HepG2 (cell line): ENCODE results near the gene CTIF. TPM values are rescaled to one million over a fixed set of nuclear protein-coding genes. Genes with fewer than 3 reads are reported as not detected.

Experiments used
- ATAC-seq: fragments of 200-7000 bp; cut with Tn5 transposase; 3 replicates; pipeline ENCODE4 v1.9.1; 2020; ENCODE audit warnings: mild to moderate bottlenecking, moderate library complexity
- BruUV-seq: library from RNA; stranded (reverse); fragments of 400-500 nt; replicated peaks from 2 replicates; lab custom pipeline; 2021; lab: Mats Ljungman, UMichigan
- CTCF ChIA-PET: fragments of 300-600 bp; formaldehyde crosslinking; extraction: SDS; loops from one replicate; lab custom pipeline; 2021; ENCODE audit warnings: low total read pairs, inconsistent platforms, low intra/inter-chr PET ratio; lab: Yijun Ruan, JAX
- POLR2A ChIA-PET: fragments of 350-600 bp; sonication (Branson Sonifier 250); formaldehyde crosslinking; loops from one replicate; lab custom pipeline; 2020; ENCODE audit warnings: antibody characterized with exemption, inconsistent platforms; lab: Yijun Ruan, JAX
- DNase-seq: peaks from one replicate; pipeline ENCODE4 v3.0.0-alpha.2; 2015; ENCODE audit warnings: low spot score
- FAIRE-seq: peaks from 3 replicates; lab custom pipeline; 2011; peaks lifted over from hg19 to GRCh38; lab: Jason Lieb, UNC
- H2AFZ ChIP-seq: one replicate; pipeline ENCODE4 v1.6.1; 2011; ENCODE audit warnings: low read length, inconsistent platforms
- H3K27ac ChIP-seq: fragments of 300-600 bp; 3 replicates; pipeline ENCODE4 v1.8.0; 2011; ENCODE audit warnings: mixed run types, mild to moderate bottlenecking, mixed read lengths, low read length, inconsistent platforms; ENCODE audit not compliant: insufficient read depth; ENCODE audit errors: extremely low read length
- H3K27me3 ChIP-seq, 2 experiments: fragments of 200-600 bp in 1 of 2; 2 replicates in 1 of 2; 3 replicates in 1 of 2; pipeline versions ENCODE4 v1.6.0 to v1.8.0; 2011; ENCODE audit warnings: low read length in 2 of 2, mild to moderate bottlenecking in 2 of 2, moderate library complexity in 2 of 2, inconsistent platforms in 1 of 2; ENCODE audit not compliant: insufficient read depth in 2 of 2, control insufficient read depth in 1 of 2
- H3K36me3 ChIP-seq, 2 experiments: fragments of 200-600 bp in 1 of 2; replicated peaks in 1 of 2; 2 replicates in 1 of 2; 3 replicates in 1 of 2; pipeline versions ENCODE4 v1.5.1 to v1.8.0; 2011; ENCODE audit warnings: low read length in 2 of 2, inconsistent platforms in 1 of 2; ENCODE audit not compliant: insufficient read depth in 2 of 2, control insufficient read depth in 1 of 2
- H3K4me1 ChIP-seq: 2 replicates; pipeline ENCODE4 v1.5.1; 2012; ENCODE audit warnings: low read length, inconsistent platforms; ENCODE audit not compliant: insufficient read depth
- H3K4me2 ChIP-seq: 2 replicates; pipeline ENCODE4 v1.6.0; 2011; ENCODE audit warnings: low read depth, low read length, inconsistent platforms
- H3K4me3 ChIP-seq, 3 experiments: fragments of 200-600 bp in 1 of 3; sonication (generic), shearing (Covaris generic) in 1 of 3; replicated peaks in 1 of 3; 2 replicates each; pipeline ENCODE4 v1.5.1; 2011 to 2016; ENCODE audit warnings: low read length in 3 of 3, inconsistent platforms in 2 of 3, low read depth in 2 of 3, mild to moderate bottlenecking in 2 of 3, control low read depth in 1 of 3, mixed read lengths in 1 of 3; ENCODE audit not compliant: insufficient read depth in 1 of 3
- H3K79me2 ChIP-seq: one replicate; pipeline ENCODE4 v1.6.1; 2011; ENCODE audit warnings: low read length, inconsistent platforms; ENCODE audit not compliant: insufficient read depth
- H3K9ac ChIP-seq: 2 replicates; pipeline ENCODE4 v1.6.0; 2011; ENCODE audit warnings: mild to moderate bottlenecking, low read depth, low read length, inconsistent platforms; ENCODE audit not compliant: insufficient read depth
- H3K9me3 ChIP-seq: 2 replicates; pipeline ENCODE4 v1.5.1; 2012; ENCODE audit warnings: mild to moderate bottlenecking, low read length
- H4K20me1 ChIP-seq: 2 replicates; pipeline ENCODE4 v1.6.0; 2011; ENCODE audit warnings: inconsistent platforms, mild to moderate bottlenecking, low read length, moderate library complexity; ENCODE audit not compliant: insufficient read depth
- CBX1 ChIP-seq: IDR thresholded peaks from one replicate; pipeline ENCODE4 v1.6.1; 2016; ENCODE audit warnings: antibody characterized with exemption, low read depth
- ZNF564 ChIP-seq: sonication (generic); formaldehyde crosslinking; IDR thresholded peaks from 2 replicates; pipeline ENCODE4 v1.8.1; 2023; ENCODE audit warnings: mild to moderate bottlenecking, missing genetic modification reagents
- WGBS: methylation state at CpG from one replicate; pipeline ENCODE4 v1.1.6; 2017; ENCODE audit warnings: low lambda C conversion rate; 5-methylcytosine and 5-hydroxymethylcytosine counted together
- in situ Hi-C: cut with HindIII; loops from 2 replicates; pipeline ENCODE4 v1.10.0; 2017; ENCODE audit warnings: low pct_unique_long_range_greater_than_20kb; ENCODE audit not compliant: extremely low pct_ligation_motif_present
- intact Hi-C: fragments of 100-400 bp; cut with micrococcal nuclease; formaldehyde crosslinking; loops from one replicate; pipeline ENCODE4 v1.10.0; 2022; ENCODE audit not compliant: unreplicated experiment
- polyA plus RNA-seq, 8 experiments: library from polyadenylated mRNA; depleted of rRNA in 3 of 8; stranded (reverse) in 7 of 8; unstranded in 1 of 8; fragments of >200 nt; fragmentation: Illumina TruSeq in 4 of 8; extraction: Trizol in 4 of 8; gene quantifications; 2 replicates each; pipeline versions ENCODE4 v1.2.1 to v1.2.3, GENCODE V29; 2011 to 2016; ENCODE audit warnings: low read depth in 4 of 8, missing spikeins in 1 of 8, mixed read lengths in 1 of 8; ENCODE audit not compliant: insufficient read depth in 1 of 8
- total RNA-seq, 5 experiments: library from RNA; depleted of rRNA; stranded (reverse); fragments of >200 nt; fragmentation: Illumina TruSeq; extraction: Trizol; gene quantifications; 2 replicates each; pipeline ENCODE4 v1.2.3, GENCODE V29; 2016; ENCODE audit warnings: low read depth in 1 of 5
- TF ChIP-seq, protein P1 (sequence below): sonication (generic); formaldehyde crosslinking; IDR thresholded peaks from 2 replicates; pipeline ENCODE4 v1.5.0; 2020; ENCODE audit warnings: mild to moderate bottlenecking, missing genetic modification reagents, borderline replicate concordance
- TF ChIP-seq, protein P2 (sequence below): sonication (generic); formaldehyde crosslinking; IDR thresholded peaks from 2 replicates; pipeline ENCODE4 v1.8.0; 2022; ENCODE audit warnings: mild to moderate bottlenecking, missing genetic modification reagents, moderate library complexity
- TF ChIP-seq, protein P3 (sequence below): IDR thresholded peaks from 2 replicates; pipeline ENCODE4 v1.6.1; 2016

Gene CTIF
- total and polyA plus RNA-seq, 2 of the 13 experiments (the other 11 are each of a cell fraction or from before 2014, with no cell fraction given): 18.2 to 28.0 TPM

DNA sequence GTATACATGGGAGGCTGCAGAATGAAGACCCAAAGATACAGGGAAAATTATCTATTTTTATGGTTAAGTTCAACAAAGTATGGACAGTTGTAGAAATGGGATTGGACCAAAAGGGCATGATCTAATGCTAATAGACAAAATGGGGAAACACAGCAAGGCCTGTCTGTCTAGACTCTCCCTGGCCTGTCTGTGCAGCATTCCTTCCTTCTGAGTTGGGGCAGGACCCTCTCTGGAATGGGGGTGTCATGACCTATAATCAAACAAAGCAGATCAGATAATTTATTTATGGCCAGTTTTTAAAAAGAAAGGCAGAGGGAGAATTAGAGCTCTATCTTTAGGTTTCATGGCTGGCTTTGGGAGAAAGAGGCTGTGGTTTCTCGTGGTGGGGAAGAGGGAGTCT lies 104.4 kb downstream of the CTIF start:
- H3K4me3 ChIP-seq: no peak overlapping the region
- 95% methylated on average over 1 of the region's 1 CpG for WGBS
- no peaks in the 10 kb centered on the region for H3K4me1 ChIP-seq
- ChIA-PET POLR2A (no interaction called here), CTCF (no interaction called here)
- DNase-seq: no peak
- H3K27me3 ChIP-seq: no peaks in the 10 kb centered on the region
- H4K20me1 ChIP-seq: no peaks in the 10 kb centered on the region
- no peaks in the 10 kb centered on the region for H3K9me3 ChIP-seq
- no peak overlapping the region for H2AFZ ChIP-seq
- no peak for FAIRE-seq
- intact Hi-C loops: no loop called here
- H3K36me3 ChIP-seq: peaks cover 3 to 22% of the 10 kb centered on the region in 2 experiments
- in situ Hi-C loops: no loop called here
- TF ChIP-seq, protein P1, sequence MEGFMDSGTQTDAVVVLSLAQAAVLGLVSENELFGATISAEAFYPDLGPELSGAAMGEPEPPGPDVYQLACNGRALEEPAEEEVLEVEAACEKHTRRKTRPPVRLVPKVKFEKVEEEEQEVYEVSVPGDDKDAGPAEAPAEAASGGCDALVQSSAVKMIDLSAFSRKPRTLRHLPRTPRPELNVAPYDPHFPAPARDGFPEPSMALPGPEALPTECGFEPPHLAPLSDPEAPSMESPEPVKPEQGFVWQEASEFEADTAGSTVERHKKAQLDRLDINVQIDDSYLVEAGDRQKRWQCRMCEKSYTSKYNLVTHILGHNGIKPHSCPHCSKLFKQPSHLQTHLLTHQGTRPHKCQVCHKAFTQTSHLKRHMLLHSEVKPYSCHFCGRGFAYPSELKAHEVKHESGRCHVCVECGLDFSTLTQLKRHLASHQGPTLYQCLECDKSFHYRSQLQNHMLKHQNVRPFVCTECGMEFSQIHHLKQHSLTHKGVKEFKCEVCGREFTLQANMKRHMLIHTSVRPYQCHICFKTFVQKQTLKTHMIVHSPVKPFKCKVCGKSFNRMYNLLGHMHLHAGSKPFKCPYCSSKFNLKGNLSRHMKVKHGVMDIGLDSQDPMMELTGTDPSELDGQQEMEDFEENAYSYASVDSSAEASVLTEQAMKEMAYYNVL (CRISPR knock-in tag): no peak
- TF ChIP-seq ZNF564 (no peak), CBX1 (no peak)
- BruUV-seq: no TSS peak
- no peak for ATAC-seq
- no peak overlapping the region for H3K9ac ChIP-seq
- H3K79me2 ChIP-seq: no peaks in the 10 kb centered on the region
- H3K27ac ChIP-seq: no peak overlapping the region
- no peak overlapping the region for H3K4me2 ChIP-seq

DNA sequence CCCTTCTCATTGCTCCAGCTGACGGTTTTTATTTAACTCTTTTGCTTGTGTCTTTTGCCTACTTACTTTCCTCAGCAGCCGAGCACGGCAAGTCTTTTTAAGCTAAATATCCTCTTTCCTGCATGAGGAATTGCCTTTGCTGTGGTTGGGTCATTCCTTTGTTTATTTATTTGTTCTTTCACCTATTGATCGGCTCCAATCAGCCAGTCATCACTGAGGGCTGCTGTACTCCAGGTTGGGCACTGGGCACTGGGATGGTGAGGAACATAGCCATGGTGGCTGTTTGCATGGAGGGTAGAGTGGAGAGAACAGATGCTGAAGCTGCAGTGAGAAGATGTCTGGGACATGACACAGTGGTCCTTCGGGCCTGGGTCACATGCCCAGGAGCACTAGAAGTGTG lies 105.2 kb downstream of the CTIF start:
- H3K4me3 ChIP-seq: no peak overlapping the region
- TF ChIP-seq, protein P2, sequence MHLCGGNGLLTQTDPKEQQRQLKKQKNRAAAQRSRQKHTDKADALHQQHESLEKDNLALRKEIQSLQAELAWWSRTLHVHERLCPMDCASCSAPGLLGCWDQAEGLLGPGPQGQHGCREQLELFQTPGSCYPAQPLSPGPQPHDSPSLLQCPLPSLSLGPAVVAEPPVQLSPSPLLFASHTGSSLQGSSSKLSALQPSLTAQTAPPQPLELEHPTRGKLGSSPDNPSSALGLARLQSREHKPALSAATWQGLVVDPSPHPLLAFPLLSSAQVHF (CRISPR knock-in tag): no peak
- TF ChIP-seq, protein P3, sequence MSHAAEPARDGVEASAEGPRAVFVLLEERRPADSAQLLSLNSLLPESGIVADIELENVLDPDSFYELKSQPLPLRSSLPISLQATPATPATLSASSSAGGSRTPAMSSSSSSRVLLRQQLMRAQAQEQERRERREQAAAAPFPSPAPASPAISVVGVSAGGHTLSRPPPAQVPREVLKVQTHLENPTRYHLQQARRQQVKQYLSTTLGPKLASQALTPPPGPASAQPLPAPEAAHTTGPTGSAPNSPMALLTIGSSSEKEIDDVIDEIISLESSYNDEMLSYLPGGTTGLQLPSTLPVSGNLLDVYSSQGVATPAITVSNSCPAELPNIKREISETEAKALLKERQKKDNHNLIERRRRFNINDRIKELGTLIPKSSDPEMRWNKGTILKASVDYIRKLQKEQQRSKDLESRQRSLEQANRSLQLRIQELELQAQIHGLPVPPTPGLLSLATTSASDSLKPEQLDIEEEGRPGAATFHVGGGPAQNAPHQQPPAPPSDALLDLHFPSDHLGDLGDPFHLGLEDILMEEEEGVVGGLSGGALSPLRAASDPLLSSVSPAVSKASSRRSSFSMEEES: no peak
- H3K4me2 ChIP-seq: no peak overlapping the region
- ChIA-PET CTCF (no interaction called here), POLR2A (no interaction called here)
- H3K4me1 ChIP-seq: peaks cover 5% of the 10 kb centered on the region
- peaks cover 3 to 22% of the 10 kb centered on the region in 2 experiments; a peak in 4 of 5 replicates for H3K36me3 ChIP-seq
- intact Hi-C loops (no loop called here), in situ Hi-C loops (no loop called here)
- no peak overlapping the region for H3K27ac ChIP-seq
- no peaks in the 10 kb centered on the region for H3K27me3 ChIP-seq
- no peaks in the 10 kb centered on the region for H3K9me3 ChIP-seq
- no peak overlapping the region for H2AFZ ChIP-seq
- WGBS: 96% methylated on average over 5 of the region's 5 CpGs
- ATAC-seq (no peak), DNase-seq (no peak), FAIRE-seq (no peak)
- H4K20me1 ChIP-seq: no peaks in the 10 kb centered on the region
- no peaks in the 10 kb centered on the region for H3K79me2 ChIP-seq
- no TSS peak for BruUV-seq
- H3K9ac ChIP-seq: no peak overlapping the region
